ENCODE data around the gene STN1.
A peak's percentile ranks its signal among the peaks of the same experiment; 100 is the strongest.

Gene STN1

GRCh38 chr10:103894441-103894864 is 23.5 kb downstream of the STN1 start:
- TF ChIP-seq ZFX (IDR thresholded peaks at IDR 0.05) (no peak), CTCF (conservative IDR thresholded peaks at IDR 0.05) (no peak)
- H3K27ac ChIP-seq, result no peak overlapping the region

GRCh38 chr10:103893817-103894216 is 24.2 kb downstream of the STN1 start:
- H3K27ac ChIP-seq, result no peak overlapping the region
- no peak for TF ChIP-seq ZFX (IDR thresholded peaks at IDR 0.05)

GRCh38 chr10:103892181-103892580 is 25.8 kb downstream of the STN1 start:
- TF ChIP-seq ZFX (IDR thresholded peaks at IDR 0.05) (no peak), CTCF (conservative IDR thresholded peaks at IDR 0.05) (no peak)
- H3K27ac ChIP-seq, result no peak overlapping the region

- H3K27ac ChIP-seq, result peak overlapping the region; percentile 52
- no peak for TF ChIP-seq CTCF (conservative IDR thresholded peaks at IDR 0.05)
- no peak for TF ChIP-seq ZFX (IDR thresholded peaks at IDR 0.05)
These were observed 27.3 kb downstream of the STN1 start for GRCh38 chr10:103890688-103891087.

GRCh38 chr10:103890194-103890658 is 27.8 kb downstream of the STN1 start:
- peak overlapping the region; percentile 52 for H3K27ac ChIP-seq
- TF ChIP-seq ZFX (IDR thresholded peaks at IDR 0.05), result no peak

- TF ChIP-seq CTCF (conservative IDR thresholded peaks at IDR 0.05) (no peak), ZFX (IDR thresholded peaks at IDR 0.05) (no peak)
- no peak overlapping the region; the same call in 1 of the 2 replicates for H3K27ac ChIP-seq
These were observed 28.8 kb downstream of the STN1 start for GRCh38 chr10:103889121-103889720.

- no peak overlapping the region for H3K27ac ChIP-seq
- peak; percentile 92 for TF ChIP-seq CTCF (conservative IDR thresholded peaks at IDR 0.05)
- TF ChIP-seq ZFX (IDR thresholded peaks at IDR 0.05), result no peak
These were observed 29.7 kb downstream of the STN1 start for GRCh38 chr10:103888113-103888841.

GRCh38 chr10:103885617-103886016 is 32.4 kb downstream of the STN1 start:
- no peak overlapping the region for H3K27ac ChIP-seq
- TF ChIP-seq CTCF (conservative IDR thresholded peaks at IDR 0.05) (no peak), ZFX (IDR thresholded peaks at IDR 0.05) (no peak)

All from C4-2B (cell line).